Upper lobe of left lung (tissue), 6 donors: ENCODE data around the gene FNDC11. TPM values are rescaled to one million over a fixed set of nuclear protein-coding genes. Genes with fewer than 3 reads are reported as not detected.

ENCODE experiments used
- ATAC-seq, 2 donors: fragments of 200-7000 bp; cut with Tn5 transposase; one replicate each; pipeline ENCODE4 v1.9.1; 2022; ENCODE audit warnings: mild to moderate bottlenecking in 2 of 2, moderate library complexity in 2 of 2; ENCODE audit not compliant: low FRiP score in 2 of 2
- DNase-seq, 2 donors: peaks; one replicate each; pipeline ENCODE4 v3.0.0-alpha.2; 2019 to 2020
- H3K27ac ChIP-seq, 4 donors: fragments of 200-600 bp; sonication (generic); one replicate each; pipeline ENCODE4 v1.5.1; 2016 to 2019
- H3K27me3 ChIP-seq, 4 donors: fragments of 200-600 bp; sonication (generic); one replicate each; pipeline ENCODE4 v1.5.1; 2017 to 2019
- H3K36me3 ChIP-seq, 4 donors: fragments of 200-600 bp; sonication (generic); one replicate each; pipeline ENCODE4 v1.5.1; 2016 to 2019
- H3K4me1 ChIP-seq, 4 donors: fragments of 200-600 bp; sonication (generic); one replicate each; pipeline ENCODE4 v1.5.1; 2018 to 2019
- H3K4me3 ChIP-seq, 4 donors: fragments of 200-600 bp; sonication (generic); one replicate each; pipeline ENCODE4 v1.5.1; 2017 to 2019; ENCODE audit warnings: mild to moderate bottlenecking in 2 of 4, moderate library complexity in 1 of 4
- H3K9me3 ChIP-seq, 4 donors: fragments of 200-600 bp; sonication (generic); one replicate each; pipeline ENCODE4 v1.5.1; 2018 to 2019
- EP300 ChIP-seq, 4 donors: sonication (generic); formaldehyde crosslinking; IDR thresholded peaks; one replicate each; pipeline ENCODE4 v1.5.1; 2017; ENCODE audit warnings: antibody characterized with exemption in 4 of 4, control low read depth in 2 of 4
- POLR2A ChIP-seq, 4 donors: fragments of 450-650 bp; IDR thresholded peaks; one replicate each; pipeline ENCODE4 v1.5.1; 2016 to 2017; ENCODE audit warnings: antibody characterized with exemption in 4 of 4, mild to moderate bottlenecking in 2 of 4
- POLR2AphosphoS5 ChIP-seq, 2 donors: sonication (generic); formaldehyde crosslinking; IDR thresholded peaks; one replicate each; pipeline ENCODE4 v1.5.1; 2017; ENCODE audit warnings: antibody characterized with exemption in 2 of 2
- WGBS, 2 donors: methylation state at CpG; one replicate each; pipeline ENCODE4 v1.1.5; 2017 to 2018; 5-methylcytosine and 5-hydroxymethylcytosine counted together
- total RNA-seq, 6 donors: library from RNA; depleted of rRNA in 4 of 6; stranded (reverse); fragments of >200 nt in 4 of 6; gene quantifications; one replicate each; pipeline versions ENCODE4 v1.1.0 to v1.2.1, GENCODE V29; 2016 to 2021
- TF ChIP-seq, protein P1 (sequence below), 6 experiments: fragments of 450-650 bp in 4 of 6; fragments of 200-600 bp in 2 of 6; sonication (generic) in 2 of 6; IDR thresholded peaks; one replicate each; pipeline ENCODE4 v1.5.1; 2016 to 2019; ENCODE audit warnings: antibody characterized with exemption in 6 of 6
- donor health status: DM: no; HTN: no; CAD: no; lungs with moderate emphysema.
- donor health status: DM: no; HTN: yes; CAD: no; lungs with severe emphysema.

The FNDC11 gene
- total RNA-seq, 6 donors from 2014 or later, result 0.29 to 6.5 (median 1.4) TPM

DNA sequence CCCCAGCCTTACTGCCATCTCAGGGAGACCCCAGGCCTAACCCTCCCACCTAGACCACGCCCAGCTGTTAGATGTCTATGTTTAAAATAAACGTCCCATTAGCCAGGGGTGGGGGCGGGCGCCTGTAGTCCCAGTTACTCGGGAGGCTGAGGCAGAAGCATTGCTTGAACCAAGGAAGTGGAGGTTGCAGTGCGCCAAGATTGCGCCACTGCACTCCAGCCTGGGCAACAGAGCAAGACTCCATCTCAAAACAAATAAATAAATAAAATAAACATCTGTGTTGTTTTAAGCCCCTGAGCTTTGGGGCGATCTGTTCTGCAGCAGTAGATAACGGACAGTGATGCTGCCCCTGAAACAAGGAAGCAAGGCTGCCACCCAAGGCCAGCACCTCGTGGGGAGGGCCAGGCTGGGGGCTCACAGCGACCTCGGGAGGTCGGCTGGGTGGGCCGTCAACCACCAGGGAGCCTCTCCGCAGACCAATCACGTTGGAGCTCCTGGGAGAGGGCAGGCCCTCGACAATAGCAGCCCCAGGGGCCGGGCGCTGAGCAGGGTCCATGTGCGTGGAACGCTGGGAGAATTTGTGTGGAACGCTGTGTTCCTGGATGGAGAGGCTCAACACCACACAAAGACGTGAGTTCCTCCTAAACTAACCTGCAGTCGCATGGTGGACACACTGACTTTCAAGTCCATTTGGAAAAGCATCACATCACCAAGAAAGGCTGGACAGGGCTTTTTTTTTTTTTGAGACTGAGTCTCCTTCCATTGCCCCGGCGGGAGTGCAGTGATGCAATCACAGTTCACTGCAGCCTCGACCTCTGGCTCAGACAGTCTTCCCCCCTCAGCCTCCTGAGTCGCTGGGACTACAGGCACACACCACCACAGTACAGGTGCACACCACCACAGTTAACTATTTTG, 21.1 kb downstream of the FNDC11 start:
- 72% methylated on average over 27 to 28 of the region's 28 CpGs for WGBS, 2 donors
- Histone ChIP-seq H3K27me3 (no peaks in the 10 kb centered on the region), H3K27ac (peak overlapping the region; percentile 80 to 94 (median 88)), H3K4me3 (peak overlapping the region in 2 of 4 donors; percentile 72 to 90), H3K36me3 (peaks cover 0 to 15% (median 7%) of the 10 kb centered on the region in 4 donors), H3K4me1 (peaks cover 16 to 24% (median 18%) of the 10 kb centered on the region in 4 donors), H3K9me3 (no peaks in the 10 kb centered on the region)
- TF ChIP-seq, protein P1, sequence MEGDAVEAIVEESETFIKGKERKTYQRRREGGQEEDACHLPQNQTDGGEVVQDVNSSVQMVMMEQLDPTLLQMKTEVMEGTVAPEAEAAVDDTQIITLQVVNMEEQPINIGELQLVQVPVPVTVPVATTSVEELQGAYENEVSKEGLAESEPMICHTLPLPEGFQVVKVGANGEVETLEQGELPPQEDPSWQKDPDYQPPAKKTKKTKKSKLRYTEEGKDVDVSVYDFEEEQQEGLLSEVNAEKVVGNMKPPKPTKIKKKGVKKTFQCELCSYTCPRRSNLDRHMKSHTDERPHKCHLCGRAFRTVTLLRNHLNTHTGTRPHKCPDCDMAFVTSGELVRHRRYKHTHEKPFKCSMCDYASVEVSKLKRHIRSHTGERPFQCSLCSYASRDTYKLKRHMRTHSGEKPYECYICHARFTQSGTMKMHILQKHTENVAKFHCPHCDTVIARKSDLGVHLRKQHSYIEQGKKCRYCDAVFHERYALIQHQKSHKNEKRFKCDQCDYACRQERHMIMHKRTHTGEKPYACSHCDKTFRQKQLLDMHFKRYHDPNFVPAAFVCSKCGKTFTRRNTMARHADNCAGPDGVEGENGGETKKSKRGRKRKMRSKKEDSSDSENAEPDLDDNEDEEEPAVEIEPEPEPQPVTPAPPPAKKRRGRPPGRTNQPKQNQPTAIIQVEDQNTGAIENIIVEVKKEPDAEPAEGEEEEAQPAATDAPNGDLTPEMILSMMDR (IDR thresholded peaks at IDR 0.05), result no peak
- TF ChIP-seq POLR2A (IDR thresholded peaks at IDR 0.05), result no peak
- TF ChIP-seq EP300 (IDR thresholded peaks at IDR 0.05), result no peak
- TF ChIP-seq POLR2AphosphoS5 (IDR thresholded peaks at IDR 0.05), result no peak
- no peak for DNase-seq
- ATAC-seq, result peak in 1 of 2 donors; percentile 16

DNA sequence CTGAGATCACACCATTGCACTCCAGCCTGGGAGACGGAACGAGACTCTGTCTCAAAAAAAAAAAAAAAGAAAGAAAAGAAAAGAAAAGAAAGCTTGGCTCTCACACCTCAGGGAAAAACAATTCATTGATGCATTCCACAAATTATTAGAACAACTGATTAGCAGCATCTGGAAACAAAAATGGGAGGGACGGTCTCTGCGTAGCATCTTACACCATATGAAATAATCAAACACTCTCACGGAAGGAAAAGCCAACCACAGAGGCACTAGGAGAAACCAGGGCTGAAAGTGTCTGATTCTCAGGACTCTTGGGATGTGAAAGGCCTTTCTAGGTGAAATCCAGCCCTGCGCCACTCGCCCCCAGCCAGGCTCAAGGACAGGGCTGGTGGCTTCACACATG, 22.4 kb downstream of the FNDC11 start:
- Histone ChIP-seq H3K27ac (no peak overlapping the region), H3K9me3 (no peaks in the 10 kb centered on the region), H3K36me3 (peaks cover 0 to 12% (median 5%) of the 10 kb centered on the region in 4 donors), H3K4me3 (no peak overlapping the region), H3K4me1 (peaks cover 16 to 24% (median 18%) of the 10 kb centered on the region in 4 donors), H3K27me3 (no peaks in the 10 kb centered on the region)
- TF ChIP-seq, protein P1 (IDR thresholded peaks at IDR 0.05), result no peak
- TF ChIP-seq POLR2AphosphoS5 (IDR thresholded peaks at IDR 0.05), result no peak
- TF ChIP-seq POLR2A (IDR thresholded peaks at IDR 0.05), result no peak
- TF ChIP-seq EP300 (IDR thresholded peaks at IDR 0.05), result no peak
- DNase-seq (no peak), ATAC-seq (no peak)
- WGBS, 2 donors, result 87 to 90% methylated on average over 7 of the region's 7 CpGs

DNA sequence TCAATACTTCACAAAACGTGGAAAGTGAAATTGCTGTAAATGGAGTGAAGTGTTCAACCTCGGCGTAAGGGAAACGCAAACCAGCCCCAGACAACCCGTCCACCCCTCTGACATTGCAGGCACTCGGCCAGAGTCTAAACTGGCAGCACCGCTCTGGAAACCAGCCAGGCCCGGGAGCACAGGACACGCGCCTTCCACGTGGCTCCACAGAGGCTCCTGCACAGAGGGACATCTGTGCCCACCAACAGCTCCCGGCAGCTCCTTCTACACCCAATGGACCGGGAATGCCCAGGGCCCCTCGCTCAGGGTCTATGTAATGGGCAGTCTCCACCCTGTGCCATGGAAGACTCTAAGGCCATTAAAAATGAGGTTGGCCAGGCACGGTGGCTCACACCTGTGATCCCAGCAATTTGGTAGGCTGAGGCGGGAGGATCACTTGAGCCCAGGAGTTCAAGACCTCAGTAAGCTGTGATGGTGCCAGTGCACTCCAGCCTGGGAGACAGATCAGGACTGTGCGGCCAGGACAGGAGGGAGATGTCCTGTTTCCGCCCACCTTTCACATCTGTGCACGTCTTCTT, 23.4 kb downstream of the FNDC11 start:
- Histone ChIP-seq H3K4me3 (no peak overlapping the region), H3K9me3 (no peaks in the 10 kb centered on the region), H3K27me3 (no peaks in the 10 kb centered on the region), H3K4me1 (peaks cover 16 to 22% (median 18%) of the 10 kb centered on the region in 4 donors), H3K27ac (no peak overlapping the region), H3K36me3 (peaks cover 0 to 5% (median 2%) of the 10 kb centered on the region in 4 donors)
- TF ChIP-seq POLR2A (IDR thresholded peaks at IDR 0.05) (no peak), EP300 (IDR thresholded peaks at IDR 0.05) (no peak), POLR2AphosphoS5 (IDR thresholded peaks at IDR 0.05) (no peak)
- TF ChIP-seq, protein P1 (IDR thresholded peaks at IDR 0.05), result no peak
- ATAC-seq (no peak), DNase-seq (peak in 1 of 2 donors; percentile 52)
- WGBS, 2 donors, result 61 to 71% methylated on average over 19 of the region's 19 CpGs

DNA sequence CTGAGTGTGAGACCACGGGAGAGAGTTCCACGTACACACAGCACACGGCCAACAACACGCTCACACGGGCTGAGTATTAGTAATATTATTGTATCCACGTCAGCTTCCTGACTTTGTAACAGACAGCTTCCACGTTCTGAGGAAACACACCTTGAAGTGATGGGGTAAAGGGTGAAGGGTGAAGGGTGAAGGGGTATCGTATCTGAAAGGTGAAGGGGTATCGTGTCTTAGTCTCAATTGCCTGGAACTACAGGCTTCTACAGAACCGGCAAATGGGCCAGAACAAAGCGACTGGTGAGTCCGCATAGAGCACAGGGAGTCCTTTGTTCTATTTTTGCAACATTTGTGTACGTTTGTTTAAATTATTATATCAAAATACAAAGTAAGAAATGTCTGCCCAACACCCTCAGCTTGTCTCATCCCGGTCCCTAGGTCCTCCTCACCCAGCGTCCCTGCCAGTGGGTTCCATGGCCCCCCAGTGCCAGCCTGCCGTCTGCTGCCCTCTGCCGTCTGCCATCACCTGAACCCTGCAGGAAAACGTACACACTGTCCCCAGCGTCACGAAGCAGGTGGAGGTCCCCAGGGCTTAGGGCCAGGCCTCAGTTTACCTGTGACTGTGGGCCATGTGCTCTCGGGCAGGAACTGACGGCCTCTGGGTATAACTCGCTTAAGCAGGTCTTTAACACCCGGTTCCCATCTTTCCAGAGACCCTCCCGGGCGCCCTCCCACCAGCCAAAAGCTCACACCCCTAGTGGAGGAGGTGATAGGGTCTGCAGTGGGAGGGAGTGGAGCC, 24.5 kb downstream of the FNDC11 start:
- no peaks in the 10 kb centered on the region for H3K36me3 ChIP-seq
- peak in 1 of 2 donors; percentile 55 for DNase-seq
- TF ChIP-seq, protein P1 (IDR thresholded peaks at IDR 0.05), result no peak
- TF ChIP-seq POLR2AphosphoS5 (IDR thresholded peaks at IDR 0.05), result no peak
- no peak for TF ChIP-seq POLR2A (IDR thresholded peaks at IDR 0.05)
- TF ChIP-seq EP300 (IDR thresholded peaks at IDR 0.05), result no peak
- WGBS, 2 donors, result 70 to 83% methylated on average over 23 to 26 of the region's 26 CpGs
- H3K9me3 ChIP-seq, result no peaks in the 10 kb centered on the region
- H3K4me3 ChIP-seq, result no peak overlapping the region
- peaks cover 6 to 11% (median 8%) of the 10 kb centered on the region in 4 donors for H3K4me1 ChIP-seq
- H3K27ac ChIP-seq, result no peak overlapping the region
- no peak for ATAC-seq
- H3K27me3 ChIP-seq, result no peaks in the 10 kb centered on the region
